Mammary epithelial cell (primary cell): Measurements from ENCODE around the gene SLC16A12.

Experiments used
- EZH2 ChIP-seq: IDR thresholded peaks from 2 replicates; pipeline ENCODE4 v1.6.1; 2012; ENCODE audit warnings: low read length, inconsistent platforms, borderline replicate concordance
- TF ChIP-seq, protein P1 (sequence below), 2 donors: IDR thresholded peaks in 1 of 2; conservative IDR thresholded peaks in 1 of 2; 2 replicates each; pipeline ENCODE4 v1.5.1; 2011 to 2012; ENCODE audit warnings: inconsistent platforms in 2 of 2, low read length in 2 of 2, mild to moderate bottlenecking in 2 of 2, control low read depth in 1 of 2, low read depth in 1 of 2; ENCODE audit not compliant: insufficient read depth in 1 of 2; ENCODE audit errors: extremely low read depth in 1 of 2

DNA sequence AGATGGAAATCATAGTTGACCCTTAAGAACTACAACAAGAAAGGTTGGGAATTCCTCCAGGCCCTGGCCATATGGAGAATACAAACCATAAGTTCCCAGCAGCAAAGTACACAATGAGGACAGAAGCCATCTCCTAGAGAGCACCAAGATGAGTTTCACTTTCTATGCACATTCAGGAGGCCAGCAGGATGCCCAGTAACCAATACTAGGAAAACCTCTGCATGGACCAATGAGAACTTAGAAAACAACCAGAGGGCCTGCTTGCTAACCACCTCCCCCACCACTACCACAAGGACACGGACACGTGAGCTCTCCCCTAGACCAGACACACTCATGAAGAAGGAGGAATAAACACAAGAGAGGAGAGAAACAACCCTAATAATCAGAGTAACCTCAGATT lies 64.8 kb downstream of the SLC16A12 start:
- no peak for TF ChIP-seq EZH2
- TF ChIP-seq, protein P1, sequence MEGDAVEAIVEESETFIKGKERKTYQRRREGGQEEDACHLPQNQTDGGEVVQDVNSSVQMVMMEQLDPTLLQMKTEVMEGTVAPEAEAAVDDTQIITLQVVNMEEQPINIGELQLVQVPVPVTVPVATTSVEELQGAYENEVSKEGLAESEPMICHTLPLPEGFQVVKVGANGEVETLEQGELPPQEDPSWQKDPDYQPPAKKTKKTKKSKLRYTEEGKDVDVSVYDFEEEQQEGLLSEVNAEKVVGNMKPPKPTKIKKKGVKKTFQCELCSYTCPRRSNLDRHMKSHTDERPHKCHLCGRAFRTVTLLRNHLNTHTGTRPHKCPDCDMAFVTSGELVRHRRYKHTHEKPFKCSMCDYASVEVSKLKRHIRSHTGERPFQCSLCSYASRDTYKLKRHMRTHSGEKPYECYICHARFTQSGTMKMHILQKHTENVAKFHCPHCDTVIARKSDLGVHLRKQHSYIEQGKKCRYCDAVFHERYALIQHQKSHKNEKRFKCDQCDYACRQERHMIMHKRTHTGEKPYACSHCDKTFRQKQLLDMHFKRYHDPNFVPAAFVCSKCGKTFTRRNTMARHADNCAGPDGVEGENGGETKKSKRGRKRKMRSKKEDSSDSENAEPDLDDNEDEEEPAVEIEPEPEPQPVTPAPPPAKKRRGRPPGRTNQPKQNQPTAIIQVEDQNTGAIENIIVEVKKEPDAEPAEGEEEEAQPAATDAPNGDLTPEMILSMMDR (conservative IDR thresholded peaks at IDR 0.05 in 1 of 2, IDR thresholded peaks at IDR 0.05 in 1 of 2; ENCODE audit: extremely low read depth in 1 of 2, insufficient read depth in 1 of 2, low read depth in 1 of 2, low read length in 2 of 2): no peak
